ENCODE data around the gene MED10. TPM values are rescaled to one million over a fixed set of nuclear protein-coding genes. Genes with fewer than 3 reads are reported as not detected.

Gene MED10
- total RNA-seq, 2 experiments from 2014 or later, result 48.5 to 48.8 TPM

GRCh38 chr5:6405591-6405990 lies 27.2 kb upstream of the MED10 start:
- H3K4me1 Mint-ChIP-seq (ENCODE audit: low read depth), result no peaks in the 10 kb centered on the region
- no peaks in the 10 kb centered on the region for H3K36me3 Mint-ChIP-seq (ENCODE audit: low read depth)
- no peak overlapping the region for H3K4me3 Mint-ChIP-seq
- intact Hi-C loops (cut with micrococcal nuclease), result no loop called here
- no peak for TF ChIP-seq CTCF (IDR thresholded peaks at IDR 0.05)
- peaks cover 13% of the 10 kb centered on the region for H3K27me3 Mint-ChIP-seq
- no peaks in the 10 kb centered on the region for H3K9me3 Mint-ChIP-seq
- ChIA-PET POLR2A (no interaction called here), CTCF (no interaction called here)
- no peak overlapping the region for H3K27ac Mint-ChIP-seq
- DNase-seq (no peak), ATAC-seq (no peak)

- DNase-seq (no peak), ATAC-seq (no peak)
- H3K4me1 Mint-ChIP-seq (ENCODE audit: low read depth), result no peaks in the 10 kb centered on the region
- intact Hi-C loops (cut with micrococcal nuclease), result no loop called here
- H3K36me3 Mint-ChIP-seq (ENCODE audit: low read depth), result no peaks in the 10 kb centered on the region
- peaks cover 15% of the 10 kb centered on the region for H3K27me3 Mint-ChIP-seq
- CTCF ChIA-PET, result no interaction called here
- no peak overlapping the region for H3K27ac Mint-ChIP-seq
- POLR2A ChIA-PET, result no interaction called here
- H3K4me3 Mint-ChIP-seq, result no peak overlapping the region
- no peaks in the 10 kb centered on the region for H3K9me3 Mint-ChIP-seq
- no peak for TF ChIP-seq CTCF (IDR thresholded peaks at IDR 0.05)
Measured at GRCh38 chr5:6404129-6404528, 25.8 kb upstream of the MED10 start.

GRCh38 chr5:6403416-6403815 lies 25.1 kb upstream of the MED10 start:
- peaks cover 15% of the 10 kb centered on the region for H3K27me3 Mint-ChIP-seq
- POLR2A ChIA-PET, result interaction anchor here (0.9 kb wide), 1 partner anchor 25 kb away, joined by 4 read pairs; the partner anchor contains the start of gene MED10
- H3K4me1 Mint-ChIP-seq (ENCODE audit: low read depth), result no peaks in the 10 kb centered on the region
- no peak overlapping the region for H3K27ac Mint-ChIP-seq
- no peak for TF ChIP-seq CTCF (IDR thresholded peaks at IDR 0.05)
- intact Hi-C loops (cut with micrococcal nuclease), result no loop called here
- ATAC-seq (no peak), DNase-seq (no peak)
- H3K9me3 Mint-ChIP-seq, result no peaks in the 10 kb centered on the region
- H3K36me3 Mint-ChIP-seq (ENCODE audit: low read depth), result no peaks in the 10 kb centered on the region
- CTCF ChIA-PET, result no interaction called here
- no peak overlapping the region for H3K4me3 Mint-ChIP-seq

- Mint-ChIP-seq H3K4me1 (ENCODE audit: low read depth) (no peaks in the 10 kb centered on the region), H3K27me3 (peaks cover 15% of the 10 kb centered on the region), H3K27ac (no peak overlapping the region), H3K4me3 (no peak overlapping the region), H3K36me3 (ENCODE audit: low read depth) (no peaks in the 10 kb centered on the region), H3K9me3 (no peaks in the 10 kb centered on the region)
- ATAC-seq (no peak), DNase-seq (no peak)
- TF ChIP-seq CTCF (IDR thresholded peaks at IDR 0.05), result no peak
- intact Hi-C loops (cut with micrococcal nuclease), result no loop called here
- CTCF ChIA-PET, result no interaction called here
- POLR2A ChIA-PET, result interaction anchor here (0.9 kb wide), 1 partner anchor 24 kb away, joined by 4 read pairs; the partner anchor contains the start of gene MED10
Measured at GRCh38 chr5:6402939-6403338, 24.6 kb upstream of the MED10 start.

- ChIA-PET POLR2A (no interaction called here), CTCF (no interaction called here)
- H3K9me3 Mint-ChIP-seq, result no peaks in the 10 kb centered on the region
- peaks cover 9% of the 10 kb centered on the region for H3K27me3 Mint-ChIP-seq
- no peaks in the 10 kb centered on the region for H3K4me1 Mint-ChIP-seq (ENCODE audit: low read depth)
- no peaks in the 10 kb centered on the region for H3K36me3 Mint-ChIP-seq (ENCODE audit: low read depth)
- H3K27ac Mint-ChIP-seq, result no peak overlapping the region
- no peak for TF ChIP-seq CTCF (IDR thresholded peaks at IDR 0.05)
- H3K4me3 Mint-ChIP-seq, result no peak overlapping the region
- intact Hi-C loops (cut with micrococcal nuclease), result no loop called here
- ATAC-seq (no peak), DNase-seq (no peak)
Measured at GRCh38 chr5:6401410-6401809, 23.1 kb upstream of the MED10 start.
